A172 (cell line): ENCODE measurements around the gene DOCK4. TPM values are rescaled to one million over a fixed set of nuclear protein-coding genes. Genes with fewer than 3 reads are reported as not detected.
A peak's percentile ranks its signal among the peaks of the same experiment; 100 is the strongest.

ENCODE experiments used
- DNase-seq: peaks from one replicate; pipeline ENCODE4 v3.0.0-alpha.2; 2015; ENCODE audit warnings: low spot score
- total RNA-seq: library from RNA; depleted of rRNA; stranded (reverse); fragments of >200 nt; shearing (Covaris generic); gene quantifications from 2 replicates; pipeline ENCODE4 v1.2.3, GENCODE V29; 2014

The DOCK4 gene
- total RNA-seq, 1 experiment from 2014 or later: 7.2 TPM

GRCh38 chr7:111855842-111856227 is 350.4 kb downstream of the DOCK4 start:
- DNase-seq: peak; percentile 24

GRCh38 chr7:111855161-111855841 is 350.9 kb downstream of the DOCK4 start:
- DNase-seq: peak; percentile 80

GRCh38 chr7:111853201-111853990 is 352.8 kb downstream of the DOCK4 start:
- no peak for DNase-seq

GRCh38 chr7:111852081-111852480 is 354.1 kb downstream of the DOCK4 start:
- no peak for DNase-seq

- DNase-seq: no peak
Measured at GRCh38 chr7:111846898-111847297, 359.3 kb downstream of the DOCK4 start.

- no peak for DNase-seq
Measured at GRCh38 chr7:111845853-111846252, 360.3 kb downstream of the DOCK4 start.

- no peak for DNase-seq
Measured at GRCh38 chr7:111844904-111845671, 361.1 kb downstream of the DOCK4 start.

- DNase-seq: no peak
Measured at GRCh38 chr7:111842491-111842890, 363.7 kb downstream of the DOCK4 start.

- no peak for DNase-seq
Measured at GRCh38 chr7:111841596-111842205, 364.5 kb downstream of the DOCK4 start.

- no peak for DNase-seq
Measured at GRCh38 chr7:111840528-111840927, 365.7 kb downstream of the DOCK4 start.

- DNase-seq: no peak
Measured at GRCh38 chr7:111839261-111839660, 366.9 kb downstream of the DOCK4 start.

- DNase-seq: no peak
Measured at GRCh38 chr7:111836592-111836991, 369.6 kb downstream of the DOCK4 start.

GRCh38 chr7:111835066-111835465 is 371.1 kb downstream of the DOCK4 start:
- DNase-seq: peak; percentile 68

- DNase-seq: no peak
Measured at GRCh38 chr7:111834367-111834766, 371.8 kb downstream of the DOCK4 start.

- DNase-seq: no peak
Measured at GRCh38 chr7:111833466-111833865, 372.7 kb downstream of the DOCK4 start.

- no peak for DNase-seq
Measured at GRCh38 chr7:111832174-111832573, 374.0 kb downstream of the DOCK4 start.

GRCh38 chr7:111829221-111829620 is 377.0 kb downstream of the DOCK4 start:
- DNase-seq: no peak

GRCh38 chr7:111827863-111828504 is 378.2 kb downstream of the DOCK4 start:
- no peak for DNase-seq

- DNase-seq: no peak
Measured at GRCh38 chr7:111825046-111825445, 381.2 kb downstream of the DOCK4 start.

- DNase-seq: no peak
Measured at GRCh38 chr7:111823826-111824225, 382.4 kb downstream of the DOCK4 start.

- no peak for DNase-seq
Measured at GRCh38 chr7:111821046-111821445, 385.2 kb downstream of the DOCK4 start.

GRCh38 chr7:111820621-111821020 is 385.6 kb downstream of the DOCK4 start:
- DNase-seq: no peak
